ENCODE measurements around the gene CADM1. TPM values are rescaled to one million over a fixed set of nuclear protein-coding genes. Genes with fewer than 3 reads are reported as not detected.
A peak's percentile ranks its signal among the peaks of the same experiment; 100 is the strongest.

CADM1 gene
- total RNA-seq, 2 donors from 2014 or later = 49.6 to 137 TPM

DNA sequence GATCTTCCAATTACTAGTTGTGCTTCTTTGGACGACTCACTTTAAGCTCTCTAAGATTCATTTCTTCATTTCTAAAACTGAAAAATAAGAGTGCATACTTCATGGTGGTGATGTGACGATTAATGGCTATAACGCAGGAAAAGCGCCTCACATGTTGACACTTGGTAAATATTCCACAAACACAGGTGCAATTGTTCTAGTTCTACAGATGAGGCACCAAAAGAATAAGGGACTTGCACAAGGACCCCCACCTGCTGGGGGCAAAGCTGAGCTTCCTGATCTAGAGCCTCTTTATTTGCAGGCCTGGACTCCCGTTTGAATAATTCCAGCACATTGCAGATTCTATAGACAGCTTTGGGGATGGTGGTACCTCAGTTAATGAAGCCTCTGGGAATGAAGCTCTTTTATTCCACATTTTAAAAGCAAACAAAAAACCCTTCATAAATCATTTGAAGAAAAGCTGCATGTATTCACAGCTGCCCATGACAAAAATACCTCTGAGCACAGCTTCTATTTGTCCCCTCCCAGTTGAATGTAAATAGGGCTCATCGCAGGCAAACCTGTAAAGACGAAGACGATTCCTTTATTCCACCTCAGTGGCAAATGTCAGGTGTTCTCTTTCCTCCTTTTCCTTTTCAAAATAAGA is 14.9 kb upstream of the CADM1 start:
- H3K27ac ChIP-seq = no peak overlapping the region
- H3K4me1 ChIP-seq (replicated peaks) = no peaks in the 10 kb centered on the region
- no peaks in the 10 kb centered on the region for H3K36me3 ChIP-seq
- WGBS = 58% methylated on average over 8 of the region's 8 CpGs
- DNase-seq (ENCODE audit: low spot score) = no peak
- H3K27me3 ChIP-seq (replicated peaks; ENCODE audit: insufficient read depth) = no peaks in the 10 kb centered on the region
- no peaks in the 10 kb centered on the region for H3K9me3 ChIP-seq
- intact Hi-C loops (cut with DNase I) = no loop called here
- TF ChIP-seq POLR2A (IDR thresholded peaks at IDR 0.05) = no peak
- no peak for TF ChIP-seq POLR2AphosphoS5 (IDR thresholded peaks at IDR 0.05)
- TF ChIP-seq, protein P1, sequence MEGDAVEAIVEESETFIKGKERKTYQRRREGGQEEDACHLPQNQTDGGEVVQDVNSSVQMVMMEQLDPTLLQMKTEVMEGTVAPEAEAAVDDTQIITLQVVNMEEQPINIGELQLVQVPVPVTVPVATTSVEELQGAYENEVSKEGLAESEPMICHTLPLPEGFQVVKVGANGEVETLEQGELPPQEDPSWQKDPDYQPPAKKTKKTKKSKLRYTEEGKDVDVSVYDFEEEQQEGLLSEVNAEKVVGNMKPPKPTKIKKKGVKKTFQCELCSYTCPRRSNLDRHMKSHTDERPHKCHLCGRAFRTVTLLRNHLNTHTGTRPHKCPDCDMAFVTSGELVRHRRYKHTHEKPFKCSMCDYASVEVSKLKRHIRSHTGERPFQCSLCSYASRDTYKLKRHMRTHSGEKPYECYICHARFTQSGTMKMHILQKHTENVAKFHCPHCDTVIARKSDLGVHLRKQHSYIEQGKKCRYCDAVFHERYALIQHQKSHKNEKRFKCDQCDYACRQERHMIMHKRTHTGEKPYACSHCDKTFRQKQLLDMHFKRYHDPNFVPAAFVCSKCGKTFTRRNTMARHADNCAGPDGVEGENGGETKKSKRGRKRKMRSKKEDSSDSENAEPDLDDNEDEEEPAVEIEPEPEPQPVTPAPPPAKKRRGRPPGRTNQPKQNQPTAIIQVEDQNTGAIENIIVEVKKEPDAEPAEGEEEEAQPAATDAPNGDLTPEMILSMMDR (IDR thresholded peaks at IDR 0.05) = no peak
- no peak overlapping the region for H3K4me3 ChIP-seq

DNA sequence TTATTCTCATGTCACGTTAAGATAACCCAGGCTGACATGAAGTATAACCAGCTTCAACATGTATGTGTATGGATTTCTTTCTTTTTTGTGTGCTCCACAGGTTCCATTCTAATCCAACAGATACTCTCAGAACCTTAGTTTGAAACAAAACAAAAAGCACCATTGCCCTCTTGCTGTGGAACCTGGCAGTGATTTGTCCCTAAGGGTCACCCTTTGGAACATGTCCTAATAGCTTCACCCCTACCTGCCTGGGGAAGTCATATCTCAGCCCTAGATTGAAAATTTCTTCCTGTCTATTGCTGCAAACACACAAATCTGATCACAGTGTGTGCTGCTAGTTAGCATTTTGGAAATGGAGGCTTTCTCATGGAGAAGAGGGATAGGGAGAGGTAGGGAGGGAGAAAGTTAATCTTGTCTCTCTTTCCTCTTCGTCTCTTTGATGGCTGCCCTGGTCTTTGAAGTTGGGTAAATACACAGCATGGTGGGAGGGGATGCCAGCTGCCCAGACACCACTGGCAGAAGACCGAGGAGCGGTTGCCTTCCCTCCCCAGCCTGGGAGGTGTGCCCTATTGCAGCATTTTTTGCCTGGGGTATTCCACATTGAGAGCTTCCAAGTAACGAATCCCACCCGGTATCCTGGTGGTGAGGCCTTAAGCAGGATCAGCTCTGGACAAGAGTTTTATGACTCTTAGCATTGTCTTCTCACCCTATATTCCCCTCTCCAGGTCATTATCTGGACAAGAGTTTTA is 11.6 kb upstream of the CADM1 start:
- no peak for TF ChIP-seq POLR2AphosphoS5 (IDR thresholded peaks at IDR 0.05)
- TF ChIP-seq, protein P1 (IDR thresholded peaks at IDR 0.05) = no peak
- TF ChIP-seq POLR2A (IDR thresholded peaks at IDR 0.05) = no peak
- intact Hi-C loops (cut with DNase I) = no loop called here
- WGBS = 71% methylated on average over 6 of the region's 6 CpGs

DNA sequence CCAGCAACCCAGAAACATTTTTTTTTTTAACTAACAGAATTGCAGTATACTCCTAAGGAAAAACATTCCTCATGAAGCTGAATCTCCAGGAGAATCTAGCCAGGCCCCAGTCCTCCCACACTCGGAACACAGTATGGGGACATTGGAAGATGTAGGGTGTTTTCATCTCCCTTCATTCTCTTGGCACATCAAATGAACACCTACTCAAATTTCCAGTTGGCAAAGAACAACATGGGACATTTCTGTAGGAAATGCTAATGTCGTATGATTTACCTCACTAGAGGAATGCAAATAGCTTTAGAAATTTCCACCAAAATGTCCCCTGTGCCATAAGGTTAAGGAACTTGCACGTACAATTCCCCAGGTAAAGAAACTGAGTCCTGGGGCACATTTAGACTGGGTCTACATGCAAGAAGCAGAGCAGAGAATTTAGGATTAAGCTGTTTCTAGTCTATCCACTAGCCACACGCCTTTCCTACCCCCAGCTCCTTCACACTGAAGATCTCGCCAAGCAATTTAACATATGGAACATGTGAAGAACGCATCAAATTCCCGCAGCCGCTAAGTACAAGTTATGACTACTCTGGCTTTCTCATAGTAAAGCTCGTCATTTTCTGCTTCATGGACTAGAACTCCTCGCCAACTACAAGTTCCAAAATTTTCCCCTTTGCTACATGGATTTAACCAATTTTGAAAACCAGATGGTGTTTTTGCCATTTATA is 2.9 kb upstream of the CADM1 start:
- no peaks in the 10 kb centered on the region for H3K36me3 ChIP-seq
- H3K27ac ChIP-seq = no peak overlapping the region
- 92% methylated on average over 10 of the region's 10 CpGs for WGBS
- intact Hi-C loops (cut with DNase I) = no loop called here
- DNase-seq (ENCODE audit: low spot score) = no peak
- peaks cover 9% of the 10 kb centered on the region for H3K4me1 ChIP-seq (replicated peaks)
- H3K27me3 ChIP-seq (replicated peaks; ENCODE audit: insufficient read depth) = no peaks in the 10 kb centered on the region
- no peak for TF ChIP-seq POLR2AphosphoS5 (IDR thresholded peaks at IDR 0.05)
- TF ChIP-seq, protein P1 (IDR thresholded peaks at IDR 0.05) = no peak
- TF ChIP-seq POLR2A (IDR thresholded peaks at IDR 0.05) = no peak
- H3K9me3 ChIP-seq = no peaks in the 10 kb centered on the region
- H3K4me3 ChIP-seq = no peak overlapping the region

More for the DNA sequence above, 11.6 kb upstream of the CADM1 start:
- Histone ChIP-seq H3K9me3 (no peaks in the 10 kb centered on the region), H3K4me1 (replicated peaks) (no peaks in the 10 kb centered on the region), H3K36me3 (no peaks in the 10 kb centered on the region), H3K27ac (no peak overlapping the region), H3K27me3 (replicated peaks; ENCODE audit: insufficient read depth) (no peaks in the 10 kb centered on the region), H3K4me3 (no peak overlapping the region)
- no peak for DNase-seq (ENCODE audit: low spot score)

DNA sequence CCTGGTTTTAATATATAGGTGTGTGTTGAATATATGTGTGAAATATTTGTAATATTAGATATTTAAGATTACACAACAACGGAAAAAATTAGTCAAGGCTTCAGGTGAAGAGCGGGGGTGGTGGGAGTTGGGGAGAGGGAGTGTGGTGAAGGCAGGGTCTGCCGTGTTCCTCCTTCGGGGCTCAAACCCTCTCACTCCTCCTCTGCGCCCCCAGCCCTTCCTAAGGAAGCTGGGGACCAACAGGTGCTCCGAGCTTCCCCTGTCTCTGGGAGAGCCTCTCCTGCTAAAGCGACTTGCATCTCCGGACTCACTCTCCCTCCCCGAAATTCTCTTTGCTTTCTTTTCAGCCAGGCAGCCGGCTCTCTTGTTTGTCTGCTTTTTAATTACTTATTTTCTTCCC is 960 bp upstream of the CADM1 start:
- DNase-seq (ENCODE audit: low spot score) = peak; percentile 22
- H3K4me3 ChIP-seq = peak overlapping the region; percentile 53 to 59
- TF ChIP-seq POLR2A (IDR thresholded peaks at IDR 0.05) (no peak), POLR2AphosphoS5 (IDR thresholded peaks at IDR 0.05) (no peak)
- TF ChIP-seq, protein P1 (IDR thresholded peaks at IDR 0.05) = no peak
- H3K27ac ChIP-seq = peak overlapping the region; percentile 73 to 79
- intact Hi-C loops (cut with DNase I) = no loop called here
- H3K36me3 ChIP-seq = no peaks in the 10 kb centered on the region
- no peaks in the 10 kb centered on the region for H3K27me3 ChIP-seq (replicated peaks; ENCODE audit: insufficient read depth)
- H3K4me1 ChIP-seq (replicated peaks) = peaks cover 9% of the 10 kb centered on the region
- WGBS = 4% methylated on average over 10 of the region's 10 CpGs
- H3K9me3 ChIP-seq = no peaks in the 10 kb centered on the region

Measured in prostate gland (tissue), 2 donors.